Transverse colon (tissue), 4 donors: ENCODE results near the gene FAM3C. TPM values are rescaled to one million over a fixed set of nuclear protein-coding genes. Genes with fewer than 3 reads are reported as not detected.

Experiments used
- DNase-seq: peaks from one replicate; pipeline ENCODE4 v3.0.0-alpha.2; 2019
- H3K27ac ChIP-seq, 4 donors: fragments of 200-600 bp; sonication (generic); 2 replicates each; pipeline ENCODE4 v1.5.1; 2016 to 2018; ENCODE audit warnings: inconsistent platforms in 4 of 4
- H3K27me3 ChIP-seq: fragments of 200-600 bp; sonication (generic); 2 replicates; pipeline ENCODE4 v1.5.1; 2017; ENCODE audit warnings: inconsistent platforms
- H3K36me3 ChIP-seq, 4 donors: fragments of 200-600 bp; sonication (generic); 2 replicates each; pipeline ENCODE4 v1.5.1; 2017 to 2019; ENCODE audit warnings: inconsistent platforms in 4 of 4
- H3K4me1 ChIP-seq, 4 donors: fragments of 200-600 bp; sonication (generic); 2 replicates each; pipeline ENCODE4 v1.5.1; 2017 to 2020; ENCODE audit warnings: inconsistent platforms in 4 of 4
- H3K4me3 ChIP-seq, 4 donors: fragments of 200-600 bp; sonication (generic); 1 replicate in 1 of 4; 2 replicates in 3 of 4; pipeline versions ENCODE4 v1.5.1 to v1.6.1; 2017 to 2019; ENCODE audit warnings: inconsistent platforms in 4 of 4
- H3K9me3 ChIP-seq, 2 donors: fragments of 200-600 bp; sonication (generic); 2 replicates each; pipeline ENCODE4 v1.5.1; 2017 to 2019; ENCODE audit warnings: inconsistent platforms in 2 of 2
- EP300 ChIP-seq: sonication (generic); formaldehyde crosslinking; IDR thresholded peaks from one replicate; pipeline ENCODE4 v1.6.1; 2017; ENCODE audit warnings: antibody characterized with exemption, low read depth
- POLR2A ChIP-seq: fragments of 450-650 bp; IDR thresholded peaks from one replicate; pipeline ENCODE4 v1.6.1; 2016; ENCODE audit warnings: antibody characterized with exemption, mild to moderate bottlenecking, moderate library complexity
- POLR2AphosphoS5 ChIP-seq, 3 donors: sonication (generic); formaldehyde crosslinking; IDR thresholded peaks; one replicate each; pipeline ENCODE4 v1.6.1; 2016; ENCODE audit warnings: antibody characterized with exemption in 3 of 3
- WGBS, 2 donors: methylation state at CpG; one replicate each; pipeline ENCODE4 v1.1.5; 2018; ENCODE audit warnings: low coverage in 1 of 2; 5-methylcytosine and 5-hydroxymethylcytosine counted together
- in situ Hi-C, 4 donors: fragments of 200-750 bp; cut with MboI; loops; one replicate each; pipeline versions ENCODE4 v1.15.0 to v1.15.1; 2017; ENCODE audit warnings: low sequenced_read_pairs in 3 of 4, low pct_ligation_motif_present in 1 of 4, low pct_unique_long_range_greater_than_20kb in 1 of 4
- intact Hi-C: fragments of 100-400 bp; cut with DNase I; formaldehyde crosslinking; loops from one replicate; pipeline ENCODE4 v1.15.1; 2023; ENCODE audit warnings: low total_unique reads
- total RNA-seq, 4 donors: library from RNA; depleted of rRNA; stranded (reverse); fragments of >200 nt; gene quantifications; one replicate each; pipeline ENCODE4 v1.1.0, GENCODE V29; 2016
- TF ChIP-seq, protein P1 (sequence below), 5 experiments: fragments of 200-600 bp in 3 of 5; fragments of 450-650 bp in 2 of 5; sonication (generic) in 3 of 5; IDR thresholded peaks; 1 replicate in 2 of 5; 2 replicates in 3 of 5; pipeline ENCODE4 v1.5.1; 2016 to 2017; ENCODE audit warnings: antibody characterized with exemption in 5 of 5, inconsistent platforms in 3 of 5, mild to moderate bottlenecking in 2 of 5, moderate library complexity in 1 of 5

FAM3C gene
- total RNA-seq, 4 donors from 2014 or later: 9.0 to 48.9 (median 33.6) TPM

DNA sequence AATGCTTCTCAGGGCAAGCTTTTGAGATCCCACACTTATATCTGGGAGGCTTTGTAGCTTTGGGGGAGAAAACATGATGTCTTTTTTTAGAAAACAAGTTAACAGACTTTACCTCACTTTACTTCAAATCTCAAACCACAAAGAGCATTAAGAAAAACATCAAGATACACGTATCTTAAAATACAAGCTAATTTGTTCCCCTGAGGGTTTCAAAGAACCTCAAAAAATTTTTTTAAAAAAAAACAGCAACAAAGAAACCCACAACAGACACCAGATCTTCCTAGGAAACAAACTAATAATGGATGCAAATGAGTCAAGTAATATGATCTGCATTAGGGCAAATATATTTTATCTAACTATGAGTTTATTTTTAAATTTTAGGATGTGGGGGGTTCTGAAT lies 24.7 kb downstream of the FAM3C start:
- WGBS, 2 donors: 58 to 78% methylated on average over 1 of the region's 1 CpG
- intact Hi-C loops: no loop called here

DNA sequence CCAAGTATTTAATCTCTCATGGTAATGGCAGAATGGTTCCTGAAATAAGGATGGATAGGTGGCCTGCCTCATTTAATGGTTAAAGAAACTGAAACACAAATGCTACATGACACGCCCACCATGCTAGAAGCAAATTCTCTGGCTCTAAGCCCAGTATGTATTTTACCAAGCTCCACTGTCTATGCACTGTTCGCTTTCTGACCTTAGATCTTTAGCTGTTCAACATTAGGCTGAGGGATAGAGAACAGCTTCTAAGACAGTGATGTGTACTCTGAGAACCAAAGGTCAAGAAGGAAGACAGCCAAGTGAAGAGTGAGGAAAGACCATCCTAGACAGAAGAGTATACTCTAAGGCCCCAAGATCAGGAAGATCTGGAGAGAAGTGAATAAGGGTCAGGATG lies 26.6 kb downstream of the FAM3C start:
- Histone ChIP-seq H3K9me3 (no peaks in the 10 kb centered on the region), H3K27ac (peak overlapping the region in 3 of 4 donors; percentile 21 to 31 (median 24)), H3K4me1 (peaks cover 0 to 23% (median 5%) of the 10 kb centered on the region in 4 donors), H3K4me3 (no peak overlapping the region), H3K36me3 (no peaks in the 10 kb centered on the region), H3K27me3 (no peaks in the 10 kb centered on the region)
- DNase-seq: no peak
- in situ Hi-C loops (loop anchor here in 3 of 4 donors (5.0 to 25.0 kb wide), 3 partner anchors 173 to 618 kb away; no protein-coding TSS in a partner anchor), intact Hi-C loops (loop anchor here (5.0 kb wide), 1 partner anchor 183 kb away; no protein-coding TSS in a partner anchor)
- no peak for TF ChIP-seq EP300
- TF ChIP-seq, protein P1, sequence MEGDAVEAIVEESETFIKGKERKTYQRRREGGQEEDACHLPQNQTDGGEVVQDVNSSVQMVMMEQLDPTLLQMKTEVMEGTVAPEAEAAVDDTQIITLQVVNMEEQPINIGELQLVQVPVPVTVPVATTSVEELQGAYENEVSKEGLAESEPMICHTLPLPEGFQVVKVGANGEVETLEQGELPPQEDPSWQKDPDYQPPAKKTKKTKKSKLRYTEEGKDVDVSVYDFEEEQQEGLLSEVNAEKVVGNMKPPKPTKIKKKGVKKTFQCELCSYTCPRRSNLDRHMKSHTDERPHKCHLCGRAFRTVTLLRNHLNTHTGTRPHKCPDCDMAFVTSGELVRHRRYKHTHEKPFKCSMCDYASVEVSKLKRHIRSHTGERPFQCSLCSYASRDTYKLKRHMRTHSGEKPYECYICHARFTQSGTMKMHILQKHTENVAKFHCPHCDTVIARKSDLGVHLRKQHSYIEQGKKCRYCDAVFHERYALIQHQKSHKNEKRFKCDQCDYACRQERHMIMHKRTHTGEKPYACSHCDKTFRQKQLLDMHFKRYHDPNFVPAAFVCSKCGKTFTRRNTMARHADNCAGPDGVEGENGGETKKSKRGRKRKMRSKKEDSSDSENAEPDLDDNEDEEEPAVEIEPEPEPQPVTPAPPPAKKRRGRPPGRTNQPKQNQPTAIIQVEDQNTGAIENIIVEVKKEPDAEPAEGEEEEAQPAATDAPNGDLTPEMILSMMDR (IDR thresholded peaks at IDR 0.05): no peak
- TF ChIP-seq POLR2AphosphoS5 (IDR thresholded peaks at IDR 0.05): no peak
- no peak for TF ChIP-seq POLR2A
- WGBS, 2 donors: 11% methylated on average over 2 of the region's 2 CpGs; no CpG with 5 or more reads in 1 of the 2 donors

More for the DNA sequence above, 24.7 kb downstream of the FAM3C start:
- Histone ChIP-seq H3K27ac (no peak overlapping the region), H3K4me1 (peaks cover 0 to 23% (median 5%) of the 10 kb centered on the region in 4 donors), H3K4me3 (no peak overlapping the region), H3K9me3 (no peaks in the 10 kb centered on the region), H3K27me3 (no peaks in the 10 kb centered on the region), H3K36me3 (no peaks in the 10 kb centered on the region)
- no peak for TF ChIP-seq EP300
- TF ChIP-seq, protein P1 (IDR thresholded peaks at IDR 0.05): no peak
- TF ChIP-seq POLR2A: no peak
- TF ChIP-seq POLR2AphosphoS5 (IDR thresholded peaks at IDR 0.05): no peak
- no peak for DNase-seq
- in situ Hi-C loops: loop anchor here (10.0 to 25.0 kb wide), 2 partner anchors 173 to 616 kb away; no protein-coding TSS in a partner anchor

DNA sequence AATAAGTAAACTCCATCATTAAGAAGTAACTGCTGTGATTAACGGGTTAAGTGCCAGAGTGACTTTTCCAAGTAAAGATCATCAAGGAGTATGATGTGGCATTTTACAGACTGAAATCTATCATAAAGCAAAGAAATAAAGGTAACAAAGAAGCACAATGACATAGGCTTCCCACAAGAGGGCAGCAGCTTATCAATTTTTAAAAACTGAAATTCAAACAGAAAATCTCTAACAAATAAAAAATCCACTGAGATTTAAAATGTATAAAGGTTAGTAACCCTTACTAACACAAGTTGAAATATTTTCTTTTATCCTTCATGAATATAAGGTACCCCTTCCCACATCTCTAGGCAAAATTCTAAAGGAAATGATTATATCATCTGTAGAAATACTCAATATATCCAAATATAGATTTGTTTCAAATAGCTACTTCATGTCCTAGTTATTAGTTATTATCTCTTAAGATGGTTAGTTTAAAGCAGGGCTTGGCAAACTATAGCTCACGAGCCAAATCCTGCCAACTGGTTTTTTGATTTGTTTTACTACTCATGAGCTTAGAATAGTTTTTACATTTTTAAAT lies 29.2 kb downstream of the FAM3C start:
- no peak overlapping the region for H3K27ac ChIP-seq
- TF ChIP-seq, protein P1 (IDR thresholded peaks at IDR 0.05): peak; percentile 72 to 85 (median 78)
- TF ChIP-seq EP300 (no peak), POLR2A (no peak)
- DNase-seq: no peak
- peaks cover 0 to 9% (median 2%) of the 10 kb centered on the region in 4 donors for H3K36me3 ChIP-seq
- in situ Hi-C loops: loop anchor here in 3 of 4 donors (5.0 to 25.0 kb wide), 3 partner anchors 175 to 620 kb away; no protein-coding TSS in a partner anchor
- H3K9me3 ChIP-seq: no peaks in the 10 kb centered on the region
- peaks cover 0 to 18% (median 5%) of the 10 kb centered on the region in 4 donors for H3K4me1 ChIP-seq
- intact Hi-C loops: loop anchor here (5.0 kb wide), 1 partner anchor 185 kb away; no protein-coding TSS in a partner anchor
- WGBS, 2 donors: 33 to 43% methylated on average over 2 of the region's 2 CpGs
- no peaks in the 10 kb centered on the region for H3K27me3 ChIP-seq
- H3K4me3 ChIP-seq: no peak overlapping the region

DNA sequence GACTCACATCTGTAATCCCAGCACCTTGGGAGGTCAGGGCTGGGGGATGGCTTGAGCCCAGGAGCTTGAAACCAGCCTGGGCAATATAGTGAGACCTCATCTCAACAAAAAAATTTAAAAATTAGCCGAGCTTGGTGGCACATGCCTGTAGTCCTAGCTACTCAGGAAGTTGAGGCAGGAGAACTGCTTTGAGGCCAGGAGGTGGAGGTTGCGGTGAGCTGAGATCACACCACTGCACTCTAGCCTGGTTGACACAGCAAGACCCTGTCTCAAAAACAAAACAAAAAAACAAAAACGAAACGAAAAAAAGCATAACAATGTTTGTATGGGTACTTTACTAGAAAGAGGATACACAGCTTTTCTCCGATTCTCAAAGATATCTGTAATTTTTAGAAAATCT lies 35.5 kb downstream of the FAM3C start:
- 79 to 96% methylated on average over 5 of the region's 5 CpGs for WGBS, 2 donors
- Histone ChIP-seq H3K27me3 (no peaks in the 10 kb centered on the region), H3K4me1 (no peaks in the 10 kb centered on the region), H3K27ac (no peak overlapping the region), H3K4me3 (no peak overlapping the region), H3K36me3 (peaks cover 0 to 34% (median 15%) of the 10 kb centered on the region in 4 donors), H3K9me3 (no peaks in the 10 kb centered on the region)
- DNase-seq: no peak
- in situ Hi-C loops: loop anchor here in 3 of 4 donors (25.0 kb wide), 1 partner anchor 627 kb away; no protein-coding TSS in a partner anchor
- TF ChIP-seq POLR2A (no peak), POLR2AphosphoS5 (IDR thresholded peaks at IDR 0.05) (no peak), EP300 (no peak)
- TF ChIP-seq, protein P1 (IDR thresholded peaks at IDR 0.05): no peak
- intact Hi-C loops: no loop called here
